A204.1 (cell line): ENCODE results near the gene TRAF4.
"Not testable (repeated sequence)": the region's sequence is repeated elsewhere in the genome, so short reads cannot be mapped to it uniquely, and the experiment has no call there.

Experiments
- FAIRE-seq: peaks from 2 replicates; lab custom pipeline; 2012; peaks lifted over from hg19 to GRCh38; lab: Jason Lieb, UNC

The TRAF4 gene

DNA sequence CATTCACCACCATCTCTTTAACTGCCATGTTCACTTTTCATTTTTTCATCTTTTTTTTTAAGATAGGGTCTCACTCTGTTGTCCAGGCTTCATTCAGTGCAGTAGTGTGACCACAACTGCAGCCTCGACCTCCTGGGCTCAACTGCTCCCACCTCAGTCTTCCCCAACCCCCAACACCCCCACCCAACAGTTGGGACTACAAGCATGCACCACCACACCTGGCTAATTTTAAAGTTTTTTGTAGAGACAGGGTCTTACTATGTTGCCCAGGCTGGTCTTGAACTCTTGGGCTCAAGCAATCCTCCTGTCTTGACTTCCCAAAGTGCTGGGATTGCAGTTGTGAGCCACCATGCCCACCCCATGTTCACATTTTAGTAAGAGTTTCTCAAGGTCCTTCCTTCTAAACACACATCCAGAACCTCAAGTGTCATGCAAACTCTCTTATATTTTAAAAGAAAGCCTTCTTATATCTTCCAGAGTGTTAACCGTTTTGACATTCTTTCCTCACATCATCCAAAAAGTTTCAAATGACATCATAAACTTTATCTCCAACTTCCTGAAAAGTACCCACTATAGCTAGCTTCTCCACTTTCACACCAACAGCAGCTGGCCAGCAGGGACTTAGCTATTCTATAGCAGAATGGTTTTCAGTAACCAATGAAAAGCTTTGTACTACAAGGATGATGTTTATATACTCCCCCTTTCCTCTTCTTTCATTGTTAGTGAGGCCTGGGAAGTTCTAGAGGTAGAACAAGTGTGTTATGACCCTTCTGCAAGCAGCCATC is 49.3 kb downstream of the TRAF4 start:
- no peak for FAIRE-seq

- FAIRE-seq = not testable (repeated sequence)
Observed at GRCh38 chr17:28794846-28795441, 51.1 kb downstream of the TRAF4 start.

- no peak for FAIRE-seq
Observed at GRCh38 chr17:28796062-28796461, 52.3 kb downstream of the TRAF4 start.
